Ectodermal cell (in vitro differentiated cells): ENCODE results near the gene CTIF.

ENCODE experiments used
- H3K27ac ChIP-seq: 2 replicates; pipeline ENCODE4 v1.7.0; 2013; ENCODE audit warnings: mild to moderate bottlenecking, low read depth, low read length; ENCODE audit not compliant: insufficient read depth, poor library complexity, severe bottlenecking
- H3K27me3 ChIP-seq: 2 replicates; pipeline ENCODE4 v1.7.0; 2013; ENCODE audit warnings: mild to moderate bottlenecking, low read length; ENCODE audit not compliant: insufficient read depth, control insufficient read depth, poor library complexity, severe bottlenecking
- H3K36me3 ChIP-seq: one replicate; pipeline ENCODE4 v1.7.0; 2013; ENCODE audit warnings: low read length; ENCODE audit not compliant: control insufficient read depth, insufficient read depth
- H3K4me1 ChIP-seq: one replicate; pipeline ENCODE4 v1.7.0; 2013; ENCODE audit warnings: low read length; ENCODE audit not compliant: control insufficient read depth, insufficient read depth
- H3K4me3 ChIP-seq: 2 replicates; pipeline ENCODE4 v1.7.0; 2013; ENCODE audit warnings: low read depth, low read length, control low read depth; ENCODE audit not compliant: insufficient read depth
- H3K9me3 ChIP-seq: 2 replicates; pipeline ENCODE4 v1.7.0; 2013; ENCODE audit warnings: mild to moderate bottlenecking, low read length, moderate library complexity; ENCODE audit not compliant: control insufficient read depth
- WGBS, 2 experiments: methylation state at CpG; one replicate each; pipeline ENCODE4 v1.1.7; 2013; ENCODE audit warnings: missing lambda C conversion rate in 2 of 2; 5-methylcytosine and 5-hydroxymethylcytosine counted together

Gene CTIF

DNA sequence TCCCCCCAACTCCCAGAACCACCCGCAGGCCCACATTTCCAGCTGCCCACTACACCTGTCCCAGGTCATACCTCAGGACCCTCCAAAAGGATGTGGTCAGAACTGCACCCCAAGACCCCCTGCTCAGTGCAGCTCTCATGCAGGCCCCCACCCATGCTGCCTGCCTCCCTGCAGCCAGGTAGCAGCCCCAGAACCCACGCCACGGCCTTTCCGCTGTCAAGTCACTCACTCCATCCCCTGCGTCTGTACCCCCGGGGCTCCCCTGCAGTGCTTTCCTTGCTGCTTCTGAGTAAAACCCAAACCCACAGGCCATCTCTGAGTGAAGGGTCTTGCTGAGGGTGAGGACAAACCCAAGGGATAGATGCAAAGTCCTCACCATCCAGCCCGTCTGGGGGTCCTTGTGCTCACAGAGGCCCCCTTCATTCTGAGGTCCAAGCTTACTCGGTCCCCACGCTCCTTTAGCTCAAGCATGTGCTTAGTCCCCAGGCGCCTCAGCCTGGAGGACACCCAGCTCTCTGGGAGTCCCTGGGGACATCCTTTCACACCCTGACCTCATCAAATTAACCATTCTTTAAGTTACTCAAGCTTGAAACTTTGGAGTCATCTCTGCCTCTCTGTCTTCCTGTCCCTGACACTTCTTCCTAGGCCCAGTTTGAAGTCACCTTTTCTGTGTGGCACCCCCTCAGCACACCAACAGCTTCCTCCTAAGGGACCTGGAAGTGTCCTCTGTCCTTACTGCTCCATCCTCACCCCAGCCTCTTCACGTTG is 281.8 kb downstream of the CTIF start:
- peaks cover 10% of the 10 kb centered on the region for H3K4me1 ChIP-seq
- H3K4me3 ChIP-seq, result no peak overlapping the region
- H3K9me3 ChIP-seq, result peaks cover 2% of the 10 kb centered on the region
- H3K27ac ChIP-seq, result no peak overlapping the region
- 91 to 92% methylated on average over 11 of the region's 11 CpGs for WGBS, 2 experiments
- no peaks in the 10 kb centered on the region for H3K36me3 ChIP-seq
- H3K27me3 ChIP-seq, result no peaks in the 10 kb centered on the region

DNA sequence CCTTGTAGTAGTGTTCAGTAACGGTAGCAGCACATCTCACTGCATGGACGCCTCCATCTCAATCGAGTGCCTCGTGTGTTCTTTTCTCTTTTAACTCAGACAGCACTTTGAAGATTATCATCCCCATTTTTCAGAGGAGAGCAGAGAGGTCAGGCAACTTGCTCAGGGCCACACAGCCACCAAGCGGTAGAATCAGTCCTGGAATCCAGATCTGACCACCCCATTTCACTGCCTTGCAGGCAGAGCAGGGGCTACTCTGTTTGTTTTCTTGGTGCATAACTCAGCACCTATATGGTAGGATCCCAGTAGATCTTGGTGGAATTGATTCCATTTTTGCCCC is 282.4 kb downstream of the CTIF start:
- H3K27me3 ChIP-seq, result no peaks in the 10 kb centered on the region
- peaks cover 13% of the 10 kb centered on the region for H3K4me1 ChIP-seq
- no peak overlapping the region for H3K4me3 ChIP-seq
- 93 to 96% methylated on average over 5 of the region's 5 CpGs for WGBS, 2 experiments
- H3K9me3 ChIP-seq, result peaks cover 2% of the 10 kb centered on the region
- H3K27ac ChIP-seq, result no peak overlapping the region
- no peaks in the 10 kb centered on the region for H3K36me3 ChIP-seq

DNA sequence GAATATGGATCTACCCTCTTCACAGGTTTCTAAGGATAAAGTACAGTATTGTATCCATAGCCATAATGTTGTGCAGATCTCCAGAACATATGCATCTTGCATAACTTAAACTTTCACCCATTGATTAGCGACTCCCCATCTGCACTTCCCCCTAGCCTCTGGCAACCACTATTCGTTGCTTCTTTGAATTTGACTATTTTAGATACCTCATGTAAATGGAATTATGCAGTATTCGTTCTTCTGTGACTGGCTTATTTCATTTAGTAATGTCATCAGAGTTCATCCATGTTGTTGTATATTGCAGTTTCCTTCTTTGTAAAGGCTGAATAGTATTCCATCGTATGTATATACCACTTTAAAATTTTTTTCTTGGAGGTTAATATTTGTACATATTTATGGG is 283.0 kb downstream of the CTIF start:
- H3K9me3 ChIP-seq, result peaks cover 2% of the 10 kb centered on the region
- 59 to 73% methylated on average over 3 to 4 of the region's 4 CpGs for WGBS, 2 experiments
- no peak overlapping the region for H3K27ac ChIP-seq
- H3K4me3 ChIP-seq, result no peak overlapping the region
- peaks cover 19% of the 10 kb centered on the region for H3K4me1 ChIP-seq
- no peaks in the 10 kb centered on the region for H3K36me3 ChIP-seq
- H3K27me3 ChIP-seq, result no peaks in the 10 kb centered on the region

DNA sequence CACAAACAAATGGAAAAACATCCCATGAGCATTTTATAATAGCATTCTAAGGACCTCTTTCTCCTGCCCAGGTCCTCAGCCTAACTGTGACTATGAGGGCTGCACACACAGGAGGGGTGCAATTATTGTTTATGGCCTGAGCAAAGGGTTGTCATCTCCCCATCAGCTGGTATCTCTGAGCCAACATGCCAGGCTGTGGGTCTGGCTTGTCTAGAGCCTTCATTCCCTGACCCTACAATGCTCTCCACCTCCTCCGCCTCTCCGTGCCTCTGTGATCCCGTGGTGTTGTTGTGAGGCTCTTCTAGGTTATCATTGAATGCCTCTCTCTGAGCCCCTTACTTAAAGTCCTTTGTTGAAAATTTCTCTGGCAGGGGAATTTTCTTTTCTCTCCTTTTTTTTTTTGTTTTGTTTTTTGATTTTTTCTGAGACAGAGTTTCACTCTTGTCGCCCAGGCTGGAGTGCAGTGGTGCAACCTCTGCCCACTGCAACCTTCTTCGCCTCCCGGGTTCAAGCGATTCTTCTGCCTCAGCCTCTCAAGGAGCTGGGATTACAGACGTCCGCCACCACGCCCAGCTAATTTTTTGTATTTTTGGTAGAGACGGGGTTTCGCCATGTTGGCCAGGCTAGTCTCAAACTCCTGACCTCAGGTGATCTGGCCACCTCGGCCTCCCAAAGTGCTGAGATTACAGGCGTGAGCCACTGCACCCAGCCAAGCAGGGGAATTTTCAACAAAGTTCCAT is 285.6 kb downstream of the CTIF start:
- Histone ChIP-seq H3K4me3 (no peak overlapping the region), H3K27ac (no peak overlapping the region), H3K4me1 (peaks cover 43% of the 10 kb centered on the region), H3K9me3 (peaks cover 2% of the 10 kb centered on the region), H3K27me3 (no peaks in the 10 kb centered on the region), H3K36me3 (no peaks in the 10 kb centered on the region)
- WGBS, 2 experiments, result 91 to 94% methylated on average over 14 of the region's 14 CpGs

DNA sequence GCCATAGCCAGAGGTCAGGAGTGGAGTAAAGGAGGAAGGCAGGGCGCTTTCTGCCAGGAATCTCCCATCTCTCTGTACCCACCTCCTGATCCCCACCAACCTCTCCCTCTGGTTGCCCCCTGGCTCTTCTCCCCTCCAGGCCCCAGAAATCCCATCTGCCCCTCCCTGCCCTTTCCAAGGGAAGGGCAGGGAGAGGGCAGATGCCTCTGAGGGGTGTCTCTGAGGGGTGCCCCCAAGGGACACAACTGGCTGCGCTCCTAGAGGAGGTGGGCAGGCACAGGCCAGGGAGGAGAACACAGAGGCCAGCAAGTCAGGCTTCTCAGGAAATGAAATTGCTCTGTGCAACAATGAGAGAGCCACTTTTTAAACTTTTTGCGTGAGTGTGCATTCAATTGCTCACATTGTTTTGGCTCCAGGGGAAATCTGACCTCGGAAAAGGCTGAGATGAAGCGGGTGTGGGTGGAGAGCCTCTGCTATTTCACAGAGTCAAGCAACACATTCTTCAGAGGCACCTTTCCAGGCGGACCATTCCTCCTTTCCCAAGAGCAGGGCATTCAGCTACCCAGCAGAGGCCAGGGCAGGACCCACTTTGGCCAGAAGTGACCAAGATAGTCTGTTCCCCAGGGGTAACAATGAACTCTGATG is 286.4 kb downstream of the CTIF start:
- Histone ChIP-seq H3K36me3 (no peaks in the 10 kb centered on the region), H3K4me1 (peaks cover 48% of the 10 kb centered on the region), H3K4me3 (no peak overlapping the region), H3K9me3 (peaks cover 2% of the 10 kb centered on the region), H3K27ac (no peak overlapping the region), H3K27me3 (no peaks in the 10 kb centered on the region)
- WGBS, 2 experiments, result 88 to 89% methylated on average over 5 to 6 of the region's 6 CpGs

DNA sequence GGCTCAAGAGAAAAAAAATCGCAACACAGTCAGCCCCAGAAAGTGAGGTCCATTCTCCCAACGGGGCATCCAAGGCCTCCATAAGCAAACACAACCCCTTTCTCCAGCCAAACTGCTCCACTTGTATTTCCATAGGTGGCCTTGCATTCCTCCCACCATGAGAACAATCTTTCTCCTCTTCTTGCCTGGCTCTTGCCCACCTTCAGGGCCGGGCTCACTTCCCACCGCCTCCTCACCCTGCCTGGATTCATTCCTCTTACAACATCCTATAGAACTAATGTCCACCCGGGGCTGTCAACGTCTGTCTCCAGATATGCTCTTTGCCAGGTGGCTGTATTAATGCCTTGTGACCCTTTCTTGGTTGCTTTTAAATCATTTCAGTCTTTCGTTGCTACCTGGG is 287.4 kb downstream of the CTIF start:
- no peak overlapping the region for H3K4me3 ChIP-seq
- H3K27ac ChIP-seq, result no peak overlapping the region
- no peaks in the 10 kb centered on the region for H3K36me3 ChIP-seq
- H3K9me3 ChIP-seq, result peaks cover 2% of the 10 kb centered on the region
- H3K4me1 ChIP-seq, result peaks cover 48% of the 10 kb centered on the region
- H3K27me3 ChIP-seq, result no peaks in the 10 kb centered on the region
- 91 to 93% methylated on average over 7 of the region's 7 CpGs for WGBS, 2 experiments

DNA sequence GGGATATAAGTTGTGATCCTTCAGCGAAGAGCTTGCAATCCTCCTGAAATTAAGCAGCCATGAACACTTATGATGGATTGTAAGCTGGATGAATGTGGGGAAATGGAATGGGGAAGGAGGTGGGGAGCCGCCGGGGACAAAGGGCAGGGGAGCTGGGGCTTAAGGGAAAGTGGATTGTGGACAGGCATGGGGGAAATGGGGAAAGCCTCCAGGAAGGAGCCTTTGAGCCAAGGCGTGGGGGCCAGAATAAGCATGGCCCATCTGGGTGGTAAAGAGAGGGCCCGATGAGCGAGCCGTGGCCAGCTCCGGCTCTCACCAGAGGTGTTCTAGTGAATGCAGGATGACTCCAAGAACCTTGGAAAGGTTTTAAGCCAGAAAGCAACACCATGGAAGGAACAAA is 288.0 kb downstream of the CTIF start:
- Histone ChIP-seq H3K27me3 (no peaks in the 10 kb centered on the region), H3K36me3 (no peaks in the 10 kb centered on the region), H3K4me1 (peaks cover 48% of the 10 kb centered on the region), H3K4me3 (no peak overlapping the region), H3K9me3 (peaks cover 2% of the 10 kb centered on the region), H3K27ac (peak overlapping the region; percentile 85)
- WGBS, 2 experiments, result 93 to 94% methylated on average over 8 of the region's 8 CpGs

DNA sequence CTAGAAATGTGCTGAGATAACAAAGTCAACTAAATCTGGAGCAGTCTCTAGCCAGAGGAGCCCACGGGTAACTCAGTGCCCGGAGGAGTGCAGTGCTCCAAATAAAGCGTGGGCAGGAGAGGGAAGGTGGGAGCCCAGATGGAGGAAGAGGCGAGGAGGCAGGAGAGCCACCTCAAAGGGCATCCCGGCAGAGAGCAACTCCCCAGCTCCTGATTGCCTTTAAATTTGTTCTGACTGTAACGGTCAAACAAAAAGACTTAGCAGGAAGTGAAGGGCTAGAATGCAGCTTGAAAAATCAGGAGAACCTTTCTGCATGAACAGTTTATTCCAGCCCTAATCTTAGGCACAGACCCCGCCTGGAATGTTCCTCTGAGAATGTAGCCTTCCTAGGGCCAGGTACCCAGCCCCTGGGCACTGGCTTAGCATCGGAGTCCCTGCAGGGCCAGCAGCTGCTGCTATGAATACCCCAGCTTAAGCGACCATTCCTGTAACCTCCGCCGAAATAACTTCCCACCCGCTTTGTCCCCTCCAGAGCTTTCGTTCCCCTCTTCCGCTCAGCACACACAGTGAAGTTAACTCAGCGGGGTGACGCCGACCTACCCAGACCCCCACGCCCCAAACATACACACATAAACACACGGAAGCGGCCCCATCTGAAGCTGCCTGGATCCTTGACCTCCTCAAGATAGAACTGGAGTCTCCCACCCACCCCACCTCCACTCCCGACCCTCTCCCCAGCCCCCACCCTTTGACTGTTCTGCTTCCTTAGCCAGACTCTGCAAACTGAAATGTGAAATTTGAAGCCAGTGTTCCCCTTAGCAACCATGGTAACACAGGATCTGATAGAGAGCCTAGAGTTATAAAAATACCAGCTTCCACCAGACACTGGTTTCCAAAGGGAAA is 288.7 kb downstream of the CTIF start:
- Histone ChIP-seq H3K27ac (peak overlapping the region; percentile 85), H3K36me3 (no peaks in the 10 kb centered on the region), H3K4me1 (peaks cover 48% of the 10 kb centered on the region), H3K4me3 (peak overlapping the region; percentile 5), H3K27me3 (no peaks in the 10 kb centered on the region), H3K9me3 (peaks cover 2% of the 10 kb centered on the region)
- 17% methylated on average over 21 of the region's 21 CpGs for WGBS, 2 experiments

DNA sequence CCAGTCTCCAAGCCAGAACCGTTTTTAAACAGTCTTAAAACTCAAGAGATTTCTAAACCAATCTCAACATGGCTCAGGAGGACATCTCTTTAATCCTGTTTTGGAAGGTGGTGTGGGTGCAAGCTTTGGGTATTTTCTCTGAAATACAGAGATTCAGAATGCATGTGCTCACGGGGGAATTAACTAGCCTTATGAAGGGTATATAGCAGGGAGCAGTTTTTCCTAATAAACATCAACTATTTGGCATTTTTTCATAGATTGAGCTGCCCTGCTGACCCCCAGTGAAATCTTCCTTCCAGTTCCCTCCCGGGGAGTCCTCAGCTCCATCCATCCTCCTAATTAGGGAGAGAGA is 289.3 kb downstream of the CTIF start:
- peaks cover 51% of the 10 kb centered on the region for H3K4me1 ChIP-seq
- peak overlapping the region; percentile 85 for H3K27ac ChIP-seq
- peaks cover 2% of the 10 kb centered on the region for H3K9me3 ChIP-seq
- peak overlapping the region; percentile 5 for H3K4me3 ChIP-seq
- H3K27me3 ChIP-seq, result no peaks in the 10 kb centered on the region
- no peaks in the 10 kb centered on the region for H3K36me3 ChIP-seq
- 38 to 51% methylated on average over 3 of the region's 3 CpGs for WGBS, 2 experiments
